Ureter (tissue), 1 donor: ENCODE measurements around the gene MTA1. TPM values are rescaled to one million over a fixed set of nuclear protein-coding genes. Genes with fewer than 3 reads are reported as not detected.

Experiments used
- DNase-seq: peaks from one replicate; pipeline ENCODE4 v3.0.0-alpha.2; 2020; ENCODE audit warnings: low spot score
- total RNA-seq: library from RNA; stranded (reverse); gene quantifications from one replicate; pipeline ENCODE4 v1.2.4, GENCODE V29; 2023
- donor health status: DM: yes; HTN: yes; CAD: no.

The MTA1 gene
- total RNA-seq, 1 donor from 2014 or later = 169 TPM

- DNase-seq = no peak
Observed at GRCh38 chr14:105497671-105498429, 78.2 kb downstream of the MTA1 start.

- no peak for DNase-seq
Observed at GRCh38 chr14:105498430-105499255, 79.0 kb downstream of the MTA1 start.

GRCh38 chr14:105499256-105500035 lies 79.8 kb downstream of the MTA1 start:
- DNase-seq = no peak

- DNase-seq = no peak
Observed at GRCh38 chr14:105500036-105500725, 80.6 kb downstream of the MTA1 start.

- no peak for DNase-seq
Observed at GRCh38 chr14:105500726-105501101, 81.1 kb downstream of the MTA1 start.

- no peak for DNase-seq
Observed at GRCh38 chr14:105501504-105502291, 82.1 kb downstream of the MTA1 start.

GRCh38 chr14:105502446-105503295 lies 83.0 kb downstream of the MTA1 start:
- DNase-seq = no peak

GRCh38 chr14:105503296-105503640 lies 83.6 kb downstream of the MTA1 start:
- no peak for DNase-seq

GRCh38 chr14:105503935-105504692 lies 84.5 kb downstream of the MTA1 start:
- DNase-seq = no peak

- no peak for DNase-seq
Observed at GRCh38 chr14:105505101-105505500, 85.5 kb downstream of the MTA1 start.

- DNase-seq = no peak
Observed at GRCh38 chr14:105507247-105507646, 87.6 kb downstream of the MTA1 start.

- DNase-seq = no peak
Observed at GRCh38 chr14:105508069-105508468, 88.4 kb downstream of the MTA1 start.

GRCh38 chr14:105508601-105509000 lies 89.0 kb downstream of the MTA1 start:
- DNase-seq = no peak

GRCh38 chr14:105517096-105517495 lies 97.5 kb downstream of the MTA1 start:
- DNase-seq = no peak

- DNase-seq = no peak
Observed at GRCh38 chr14:105519946-105520698, 100.5 kb downstream of the MTA1 start.
